Neural progenitor cell (in vitro differentiated cells): Measurements from ENCODE around the gene KCNK10. TPM values are rescaled to one million over a fixed set of nuclear protein-coding genes. Genes with fewer than 3 reads are reported as not detected.

Source experiments
- DNase-seq: peaks from one replicate; pipeline ENCODE4 v3.0.0-alpha.2; 2016; ENCODE audit warnings: low spot score
- H2AFZ ChIP-seq: fragments of 200-600 bp; sonication (generic); replicated peaks from 2 replicates; pipeline ENCODE4 v1.6.1; 2016; ENCODE audit warnings: antibody characterized with exemption
- H3F3A ChIP-seq: fragments of 200-600 bp; sonication (generic); 2 replicates; pipeline ENCODE4 v1.6.1; 2016; ENCODE audit warnings: antibody characterized with exemption, low read depth
- H3K27ac ChIP-seq: fragments of 200-600 bp; sonication (generic); 2 replicates; pipeline ENCODE4 v1.5.1; 2016; ENCODE audit warnings: mild to moderate bottlenecking
- H3K27me3 ChIP-seq: fragments of 200-600 bp; sonication (generic); 2 replicates; pipeline ENCODE4 v1.6.1; 2016; ENCODE audit warnings: mild to moderate bottlenecking, moderate library complexity
- H3K36me3 ChIP-seq: fragments of 200-600 bp; sonication (generic); 2 replicates; pipeline ENCODE4 v1.5.1; 2016
- H3K4me1 ChIP-seq: fragments of 200-600 bp; sonication (generic); 2 replicates; pipeline ENCODE4 v1.6.1; 2016; ENCODE audit warnings: mixed run types
- H3K4me2 ChIP-seq: fragments of 200-600 bp; sonication (generic); 2 replicates; pipeline ENCODE4 v1.6.1; 2016
- H3K4me3 ChIP-seq: fragments of 200-600 bp; sonication (generic); 2 replicates; pipeline ENCODE4 v1.5.1; 2016
- H3K79me2 ChIP-seq: fragments of 200-600 bp; sonication (generic); 2 replicates; pipeline ENCODE4 v1.6.1; 2016; ENCODE audit warnings: low read depth
- H3K9ac ChIP-seq: fragments of 200-600 bp; sonication (generic); 2 replicates; pipeline ENCODE4 v1.6.1; 2016
- H3K9me3 ChIP-seq: fragments of 200-600 bp; sonication (generic); 2 replicates; pipeline ENCODE4 v1.5.1; 2016; ENCODE audit warnings: low read depth
- H4K20me1 ChIP-seq: fragments of 200-600 bp; sonication (generic); 2 replicates; pipeline ENCODE4 v1.6.1; 2016; ENCODE audit warnings: low read depth
- H3K27ac Mint-ChIP-seq: 3 replicates; pipeline ENCODE4 v1.8.0; 2021; ENCODE audit warnings: mixed read lengths
- H3K27me3 Mint-ChIP-seq: 2 replicates; pipeline ENCODE4 v1.8.0; 2022; ENCODE audit warnings: low read depth, mild to moderate bottlenecking, inconsistent platforms, moderate library complexity, mixed read lengths; ENCODE audit not compliant: insufficient read depth
- H3K36me3 Mint-ChIP-seq: 3 replicates; pipeline ENCODE4 v1.8.0; 2021; ENCODE audit warnings: mixed read lengths
- H3K4me1 Mint-ChIP-seq: 3 replicates; pipeline ENCODE4 v1.8.0; 2021; ENCODE audit warnings: mixed read lengths
- H3K4me3 Mint-ChIP-seq: 3 replicates; pipeline ENCODE4 v1.8.0; 2021; ENCODE audit warnings: mild to moderate bottlenecking, moderate library complexity, mixed read lengths
- H3K9me3 Mint-ChIP-seq: 3 replicates; pipeline ENCODE4 v1.8.0; 2020; ENCODE audit warnings: mixed read lengths
- EZH2 ChIP-seq: fragments of 200-600 bp; sonication (generic); IDR thresholded peaks from 2 replicates; pipeline ENCODE4 v1.6.1; 2017; ENCODE audit warnings: antibody characterized with exemption, mild to moderate bottlenecking, moderate library complexity
- EZH2phosphoT487 ChIP-seq: fragments of 200-600 bp; sonication (generic); IDR thresholded peaks from 2 replicates; pipeline ENCODE4 v1.6.1; 2017; ENCODE audit warnings: antibody characterized with exemption
- total RNA-seq: library from RNA; depleted of rRNA; stranded (reverse); fragments of >200 nt; gene quantifications from 2 replicates; pipeline ENCODE4 v1.2.3, GENCODE V29; 2015; ENCODE audit warnings: low replicate concordance
- TF ChIP-seq, protein P1 (sequence below): fragments of 200-600 bp; sonication (generic); IDR thresholded peaks from 2 replicates; pipeline ENCODE4 v1.5.1; 2017; ENCODE audit warnings: antibody characterized with exemption, mild to moderate bottlenecking

The KCNK10 gene
- total RNA-seq, 1 donor from 2014 or later = 6.9 TPM

DNA sequence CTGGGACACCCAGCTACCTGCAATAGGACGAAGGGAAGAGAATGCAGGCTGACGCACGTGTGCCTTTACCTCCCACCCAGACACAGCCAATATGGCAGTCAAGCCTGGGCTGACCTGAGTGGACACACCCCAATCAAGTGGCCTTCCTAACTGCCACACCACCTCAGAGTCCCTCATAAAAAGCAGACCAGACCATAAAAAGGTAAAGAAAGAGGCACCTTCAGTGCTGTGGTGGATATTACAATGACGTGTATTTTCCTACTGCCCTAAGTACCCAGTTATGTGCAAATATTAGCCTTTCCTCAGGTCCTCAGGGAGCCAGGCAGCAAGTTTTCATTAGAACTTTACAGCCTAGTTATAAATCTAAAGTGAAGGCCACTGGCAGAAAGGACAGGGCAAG lies 75.8 kb downstream of the KCNK10 start:
- Histone ChIP-seq H3K27me3 (no peaks in the 10 kb centered on the region), H3K79me2 (no peaks in the 10 kb centered on the region), H3F3A (no peaks in the 10 kb centered on the region), H2AFZ (no peak overlapping the region), H3K9me3 (no peaks in the 10 kb centered on the region), H3K9ac (no peak overlapping the region), H3K4me1 (peaks cover 10% of the 10 kb centered on the region), H3K4me3 (no peak overlapping the region), H3K4me2 (no peak overlapping the region), H4K20me1 (no peaks in the 10 kb centered on the region), H3K36me3 (no peaks in the 10 kb centered on the region), H3K27ac (no peak overlapping the region)
- Mint-ChIP-seq H3K9me3 (peaks cover 6% of the 10 kb centered on the region), H3K36me3 (peaks cover 34% of the 10 kb centered on the region), H3K4me3 (no peak overlapping the region), H3K4me1 (peaks cover 20% of the 10 kb centered on the region), H3K27me3 (no peaks in the 10 kb centered on the region), H3K27ac (no peak overlapping the region)
- TF ChIP-seq EZH2 (no peak), EZH2phosphoT487 (no peak)
- TF ChIP-seq, protein P1, sequence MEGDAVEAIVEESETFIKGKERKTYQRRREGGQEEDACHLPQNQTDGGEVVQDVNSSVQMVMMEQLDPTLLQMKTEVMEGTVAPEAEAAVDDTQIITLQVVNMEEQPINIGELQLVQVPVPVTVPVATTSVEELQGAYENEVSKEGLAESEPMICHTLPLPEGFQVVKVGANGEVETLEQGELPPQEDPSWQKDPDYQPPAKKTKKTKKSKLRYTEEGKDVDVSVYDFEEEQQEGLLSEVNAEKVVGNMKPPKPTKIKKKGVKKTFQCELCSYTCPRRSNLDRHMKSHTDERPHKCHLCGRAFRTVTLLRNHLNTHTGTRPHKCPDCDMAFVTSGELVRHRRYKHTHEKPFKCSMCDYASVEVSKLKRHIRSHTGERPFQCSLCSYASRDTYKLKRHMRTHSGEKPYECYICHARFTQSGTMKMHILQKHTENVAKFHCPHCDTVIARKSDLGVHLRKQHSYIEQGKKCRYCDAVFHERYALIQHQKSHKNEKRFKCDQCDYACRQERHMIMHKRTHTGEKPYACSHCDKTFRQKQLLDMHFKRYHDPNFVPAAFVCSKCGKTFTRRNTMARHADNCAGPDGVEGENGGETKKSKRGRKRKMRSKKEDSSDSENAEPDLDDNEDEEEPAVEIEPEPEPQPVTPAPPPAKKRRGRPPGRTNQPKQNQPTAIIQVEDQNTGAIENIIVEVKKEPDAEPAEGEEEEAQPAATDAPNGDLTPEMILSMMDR = no peak
- DNase-seq = no peak

- no peaks in the 10 kb centered on the region for H3K36me3 ChIP-seq
- no peak overlapping the region for H3K27ac ChIP-seq
- H3K4me1 Mint-ChIP-seq = peaks cover 26% of the 10 kb centered on the region
- H3K9ac ChIP-seq = no peak overlapping the region
- H3K4me3 ChIP-seq = no peak overlapping the region
- H3K4me3 Mint-ChIP-seq = no peak overlapping the region
- peaks cover 6% of the 10 kb centered on the region for H3K9me3 Mint-ChIP-seq
- H3K27ac Mint-ChIP-seq = peak overlapping the region; percentile 69
- no peaks in the 10 kb centered on the region for H3K79me2 ChIP-seq
- H3K27me3 Mint-ChIP-seq = no peaks in the 10 kb centered on the region
- H4K20me1 ChIP-seq = no peaks in the 10 kb centered on the region
- no peaks in the 10 kb centered on the region for H3K27me3 ChIP-seq
- no peaks in the 10 kb centered on the region for H3F3A ChIP-seq
- no peak overlapping the region for H2AFZ ChIP-seq
- peak overlapping the region; percentile 31 for H3K4me2 ChIP-seq
- TF ChIP-seq EZH2phosphoT487 (no peak), EZH2 (no peak)
- TF ChIP-seq, protein P1 = no peak
- peaks cover 15% of the 10 kb centered on the region for H3K4me1 ChIP-seq
- peak; percentile 57 for DNase-seq
- peaks cover 40% of the 10 kb centered on the region for H3K36me3 Mint-ChIP-seq
- no peaks in the 10 kb centered on the region for H3K9me3 ChIP-seq
Observed at GRCh38 chr14:88245321-88245720, 77.7 kb downstream of the KCNK10 start.

GRCh38 chr14:88243946-88244345 lies 79.1 kb downstream of the KCNK10 start:
- H3K4me1 Mint-ChIP-seq = peaks cover 26% of the 10 kb centered on the region
- Histone ChIP-seq H3K79me2 (no peaks in the 10 kb centered on the region), H3K27ac (no peak overlapping the region), H3K27me3 (no peaks in the 10 kb centered on the region), H3K4me3 (no peak overlapping the region), H4K20me1 (no peaks in the 10 kb centered on the region), H3K4me2 (no peak overlapping the region), H3K9ac (no peak overlapping the region), H3K4me1 (peaks cover 19% of the 10 kb centered on the region), H2AFZ (no peak overlapping the region), H3K9me3 (no peaks in the 10 kb centered on the region), H3K36me3 (no peaks in the 10 kb centered on the region), H3F3A (no peaks in the 10 kb centered on the region)
- H3K36me3 Mint-ChIP-seq = peaks cover 47% of the 10 kb centered on the region
- no peak overlapping the region for H3K4me3 Mint-ChIP-seq
- peaks cover 6% of the 10 kb centered on the region for H3K9me3 Mint-ChIP-seq
- H3K27ac Mint-ChIP-seq = no peak overlapping the region
- TF ChIP-seq, protein P1 = no peak
- no peak for TF ChIP-seq EZH2
- TF ChIP-seq EZH2phosphoT487 = no peak
- H3K27me3 Mint-ChIP-seq = no peaks in the 10 kb centered on the region
- no peak for DNase-seq
